H1 (cell line): ENCODE measurements around the gene XAF1. TPM values are rescaled to one million over a fixed set of nuclear protein-coding genes. Genes with fewer than 3 reads are reported as not detected.

Source experiments
- CTCF ChIA-PET: fragments of 300-600 bp; sonication (Branson Sonifier 250); formaldehyde crosslinking; loops from one replicate; lab custom pipeline; 2021; ENCODE audit not compliant: partially characterized antibody; lab: Charles Lee
- POLR2A ChIA-PET: fragments of 300-600 bp; sonication (Branson Sonifier 250); formaldehyde crosslinking; loops from one replicate; lab custom pipeline; 2021; ENCODE audit warnings: inconsistent platforms; ENCODE audit not compliant: partially characterized antibody; lab: Charles Lee
- DNase-seq, 2 experiments: peaks; one replicate each; pipeline versions ENCODE4 v3.0.0 to v3.0.0-alpha.2; 2010 to 2022; ENCODE audit warnings: low spot score in 2 of 2, low read depth in 1 of 2, mixed read lengths in 1 of 2
- FAIRE-seq: peaks from 2 replicates; lab custom pipeline; 2011; peaks lifted over from hg19 to GRCh38; lab: Jason Lieb, UNC
- H2AFZ ChIP-seq: 2 replicates; pipeline ENCODE4 v1.8.1; 2012; ENCODE audit warnings: low read length, inconsistent platforms
- H2AK5ac ChIP-seq: 2 replicates; pipeline ENCODE4 v1.6.1; 2013; ENCODE audit warnings: low read depth, low read length
- H2BK120ac ChIP-seq: replicated peaks from 2 replicates; pipeline ENCODE3; 2013; ENCODE audit warnings: low read depth, low read length, inconsistent platforms
- H2BK12ac ChIP-seq: 2 replicates; pipeline ENCODE4 v1.6.1; 2013; ENCODE audit warnings: low read depth, low read length
- H2BK15ac ChIP-seq: 2 replicates; pipeline ENCODE4 v1.6.1; 2013; ENCODE audit warnings: low read length
- H2BK20ac ChIP-seq: 2 replicates; pipeline ENCODE4 v1.6.1; 2013; ENCODE audit warnings: low read length
- H2BK5ac ChIP-seq: 2 replicates; pipeline ENCODE4 v1.6.1; 2013; ENCODE audit warnings: low read depth, low read length
- H3K14ac ChIP-seq: 2 replicates; pipeline ENCODE4 v1.6.1; 2013; ENCODE audit warnings: inconsistent platforms; ENCODE audit not compliant: insufficient read length
- H3K18ac ChIP-seq: 2 replicates; pipeline ENCODE4 v1.6.1; 2013; ENCODE audit warnings: low read length; ENCODE audit errors: extremely low read depth
- H3K23ac ChIP-seq: 2 replicates; pipeline ENCODE4 v1.6.1; 2013; ENCODE audit warnings: inconsistent platforms; ENCODE audit not compliant: insufficient read length
- H3K23me2 ChIP-seq: 2 replicates; pipeline ENCODE4 v1.6.1; 2013; ENCODE audit warnings: low read depth, low read length
- H3K27ac ChIP-seq: 2 replicates; pipeline ENCODE4 v1.6.1; 2011; ENCODE audit warnings: low read depth, low read length, inconsistent platforms
- H3K27me3 ChIP-seq, 4 experiments: replicated peaks in 1 of 4; 1 replicate in 1 of 4; 2 replicates in 3 of 4; pipeline versions ENCODE4 v1.6.1 to v1.8.1; 2011 to 2013; ENCODE audit warnings: low read length in 3 of 4, mild to moderate bottlenecking in 3 of 4, inconsistent platforms in 2 of 4, mixed read lengths in 2 of 4, moderate library complexity in 1 of 4; ENCODE audit not compliant: control insufficient read depth in 3 of 4, insufficient read depth in 3 of 4; ENCODE audit errors: extremely low read depth in 1 of 4
- H3K36me3 ChIP-seq, 4 experiments: 2 replicates each; pipeline versions ENCODE4 v1.6.1 to v1.8.1; 2011 to 2013; ENCODE audit warnings: mild to moderate bottlenecking in 4 of 4, low read length in 3 of 4, moderate library complexity in 2 of 4, control low read depth in 1 of 4, inconsistent platforms in 1 of 4; ENCODE audit not compliant: insufficient read depth in 4 of 4, control insufficient read depth in 2 of 4
- H3K4ac ChIP-seq: replicated peaks from 2 replicates; pipeline ENCODE3; 2013; ENCODE audit warnings: low read length, low read depth, mixed read lengths, inconsistent platforms; ENCODE audit not compliant: insufficient read length
- H3K4me1 ChIP-seq, 4 experiments: replicated peaks in 1 of 4; 1 replicate in 1 of 4; 2 replicates in 3 of 4; pipeline versions ENCODE4 v1.6.1 to v1.8.1; 2011 to 2013; ENCODE audit warnings: low read length in 3 of 4, inconsistent platforms in 2 of 4, mixed read lengths in 1 of 4; ENCODE audit not compliant: insufficient read depth in 4 of 4, control insufficient read depth in 3 of 4
- H3K4me2 ChIP-seq, 2 experiments: 2 replicates each; pipeline versions ENCODE4 v1.6.1 to v1.8.1; 2011 to 2013; ENCODE audit warnings: low read depth in 2 of 2, low read length in 2 of 2, control low read depth in 1 of 2, inconsistent platforms in 1 of 2, mild to moderate bottlenecking in 1 of 2; ENCODE audit not compliant: insufficient read depth in 1 of 2
- H3K4me3 ChIP-seq, 4 experiments: fragments of 200-600, 300-600 bp in 1 of 4; sonication (generic), shearing (Covaris generic), sonication (Bioruptor Twin) in 1 of 4; 2 replicates each; pipeline versions ENCODE4 v1.5.1 to v1.8.1; 2011 to 2016; ENCODE audit warnings: low read length in 4 of 4, low read depth in 3 of 4, control low read depth in 2 of 4, inconsistent platforms in 2 of 4, mild to moderate bottlenecking in 2 of 4, mixed read lengths in 1 of 4, moderate library complexity in 1 of 4; ENCODE audit not compliant: insufficient read depth in 2 of 4; ENCODE audit errors: extremely low read depth in 1 of 4
- H3K56ac ChIP-seq: replicated peaks from 2 replicates; pipeline ENCODE3; 2013; ENCODE audit warnings: low read depth, mild to moderate bottlenecking, mixed read lengths, low read length, inconsistent platforms; ENCODE audit not compliant: insufficient read length
- H3K79me1 ChIP-seq: 2 replicates; pipeline ENCODE4 v1.6.1; 2013; ENCODE audit warnings: low read depth, low read length, control low read depth
- H3K79me2 ChIP-seq, 2 experiments: 2 replicates each; pipeline versions ENCODE4 v1.6.1 to v1.8.1; 2012 to 2013; ENCODE audit warnings: low read length in 2 of 2, mild to moderate bottlenecking in 2 of 2, inconsistent platforms in 1 of 2; ENCODE audit not compliant: insufficient read depth in 2 of 2, control insufficient read depth in 1 of 2
- H3K9ac ChIP-seq, 4 experiments: replicated peaks in 1 of 4; 1 replicate in 1 of 4; 2 replicates in 3 of 4; pipeline versions ENCODE4 v1.6.1 to v1.8.1; 2011 to 2013; ENCODE audit warnings: low read depth in 3 of 4, low read length in 3 of 4, control low read depth in 2 of 4, mild to moderate bottlenecking in 2 of 4, moderate library complexity in 2 of 4, inconsistent platforms in 1 of 4; ENCODE audit errors: extremely low read depth in 1 of 4
- H3K9me3 ChIP-seq, 2 experiments: 2 replicates each; pipeline versions ENCODE4 v1.6.1 to v1.8.1; 2012 to 2013; ENCODE audit warnings: mild to moderate bottlenecking in 2 of 2, moderate library complexity in 2 of 2, control low read depth in 1 of 2, inconsistent platforms in 1 of 2, low read depth in 1 of 2, low read length in 1 of 2, mixed read lengths in 1 of 2; ENCODE audit not compliant: insufficient read depth in 2 of 2
- H4K20me1 ChIP-seq, 2 experiments: replicated peaks in 1 of 2; 2 replicates each; pipeline versions ENCODE3 to v1.8.1; 2011 to 2013; ENCODE audit warnings: inconsistent platforms in 2 of 2, low read length in 2 of 2, mild to moderate bottlenecking in 1 of 2; ENCODE audit not compliant: insufficient read depth in 2 of 2, control insufficient read depth in 1 of 2
- H4K5ac ChIP-seq: 2 replicates; pipeline ENCODE4 v1.6.1; 2013; ENCODE audit warnings: low read length, low read depth, mixed read lengths, inconsistent platforms; ENCODE audit not compliant: insufficient read length
- H4K8ac ChIP-seq: 2 replicates; pipeline ENCODE4 v1.8.0; 2013; ENCODE audit warnings: mild to moderate bottlenecking, moderate library complexity, low read length, inconsistent platforms; ENCODE audit not compliant: insufficient read depth; ENCODE audit errors: extremely low read depth
- H4K91ac ChIP-seq: replicated peaks from 2 replicates; pipeline ENCODE3; 2013; ENCODE audit warnings: low read length, mixed read lengths, inconsistent platforms; ENCODE audit not compliant: insufficient read length
- RAD21 ChIP-seq, 2 experiments: IDR thresholded peaks in 1 of 2; conservative IDR thresholded peaks in 1 of 2; 2 replicates each; pipeline ENCODE4 v1.6.1; 2011; ENCODE audit warnings: low read depth in 2 of 2, low read length in 2 of 2, improper control_type of control experiment in 1 of 2, inconsistent platforms in 1 of 2, mild to moderate bottlenecking in 1 of 2, moderate library complexity in 1 of 2
- TAF7 ChIP-seq: optimal IDR thresholded peaks from 2 replicates; pipeline ENCODE3; 2011; ENCODE audit warnings: low read depth, mild to moderate bottlenecking, inconsistent platforms, low read length, moderate library complexity, borderline replicate concordance
- WGBS, 2 experiments: shearing (Covaris generic) in 1 of 2; methylation state at CpG; one replicate each; pipeline versions ENCODE4 v1.1.6 to v1.1.7; 2013 to 2015; ENCODE audit warnings: low lambda C conversion rate in 2 of 2, mixed read lengths in 2 of 2, inconsistent platforms in 1 of 2, low coverage in 1 of 2, missing lambda C conversion rate in 1 of 2; ENCODE audit not compliant: insufficient replicate concordance in 2 of 2, insufficient coverage in 1 of 2, insufficient read length in 1 of 2; ENCODE audit errors: extremely low coverage in 1 of 2, missing lambda C conversion rate in 1 of 2; 5-methylcytosine and 5-hydroxymethylcytosine counted together
- polyA plus RNA-seq, 7 experiments: library from polyadenylated mRNA; depleted of rRNA in 3 of 7; stranded (reverse) in 5 of 7; unstranded in 2 of 7; fragments of >200 nt in 5 of 7; fragments of 200-250 nt in 2 of 7; gene quantifications; 1 replicate in 5 of 7; 2 replicates in 1 of 7; 4 replicates in 1 of 7; pipeline versions ENCODE4 v1.2.1 to v1.2.3, GENCODE V29; 2011 to 2013; ENCODE audit warnings: missing spikeins in 2 of 7, mixed read lengths in 2 of 7
- total RNA-seq: library from RNA; stranded (reverse); fragmentation: NEBNext Ultra II Directional; extraction: Animal tissue kit (Norgen Biotek cat#: 25700); gene quantifications from 2 replicates; pipeline ENCODE4 v1.2.1, GENCODE V29; 2021

The XAF1 gene
- total and polyA plus RNA-seq, 2 of the 8 experiments (the other 6 are each of a cell fraction or from before 2014, with no cell fraction given): not detected

GRCh38 chr17:6749519-6749918 lies 6.3 kb upstream of the XAF1 start:
- H3K27me3 ChIP-seq: no peaks in the 10 kb centered on the region; a peak in 1 of 7 replicates
- no peak for FAIRE-seq

More at GRCh38 chr17:6749519-6749918, 6.3 kb upstream of the XAF1 start:
- Histone ChIP-seq H3K4me1 (peaks cover 0 to 6% (median 3%) of the 10 kb centered on the region in 4 experiments; a peak in 3 of 7 replicates), H2BK12ac (no peak overlapping the region), H2BK20ac (no peak overlapping the region), H3K27ac (no peak overlapping the region), H4K8ac (no peak overlapping the region), H3K14ac (no peak overlapping the region), H3K79me1 (no peaks in the 10 kb centered on the region), H2BK15ac (no peak overlapping the region), H3K18ac (no peak overlapping the region), H3K4me2 (no peak overlapping the region), H3K23ac (no peak overlapping the region), H2BK120ac (no peak overlapping the region), H4K20me1 (no peaks in the 10 kb centered on the region), H3K9me3 (no peaks in the 10 kb centered on the region; a peak in 1 of 4 replicates), H3K36me3 (no peaks in the 10 kb centered on the region), H3K23me2 (peaks cover 1% of the 10 kb centered on the region; the same call in 1 of the 2 replicates), H2BK5ac (no peak overlapping the region), H3K56ac (no peak overlapping the region), H3K4ac (no peak overlapping the region), H4K5ac (no peak overlapping the region), H4K91ac (no peak overlapping the region), H2AFZ (no peak overlapping the region), H3K79me2 (no peaks in the 10 kb centered on the region), H3K9ac (no peak overlapping the region), H2AK5ac (no peak overlapping the region), H3K4me3 (no peak overlapping the region)
- 87% methylated on average over 6 of the region's 6 CpGs; no CpG with 5 or more reads in 1 of the 2 experiments for WGBS, 2 experiments
- DNase-seq: no peak
- POLR2A ChIA-PET: interaction anchor here (1.0 kb wide), 1 partner anchor 8 kb away, joined by 3 read pairs; no protein-coding TSS in a partner anchor
- TF ChIP-seq RAD21 (IDR thresholded peaks at IDR 0.05 in 1 of 2, conservative IDR thresholded peaks at IDR 0.05 in 1 of 2; ENCODE audit: low read depth in 2 of 2, low read length in 2 of 2): peak; percentile 38 to 43; a peak in 3 of 4 replicates
- TF ChIP-seq TAF7: no peak
- CTCF ChIA-PET: interaction anchor here (0.7 to 1.5 kb wide), 9 partner anchors 60 to 272 kb away, joined by 3 to 5 read pairs (median 3); no protein-coding TSS in a partner anchor
